ENCODE measurements around the gene ERFE.
"Not testable (repeated sequence)": the region's sequence is repeated elsewhere in the genome, so short reads cannot be mapped to it uniquely, and the experiment has no call there.

ERFE gene

DNA sequence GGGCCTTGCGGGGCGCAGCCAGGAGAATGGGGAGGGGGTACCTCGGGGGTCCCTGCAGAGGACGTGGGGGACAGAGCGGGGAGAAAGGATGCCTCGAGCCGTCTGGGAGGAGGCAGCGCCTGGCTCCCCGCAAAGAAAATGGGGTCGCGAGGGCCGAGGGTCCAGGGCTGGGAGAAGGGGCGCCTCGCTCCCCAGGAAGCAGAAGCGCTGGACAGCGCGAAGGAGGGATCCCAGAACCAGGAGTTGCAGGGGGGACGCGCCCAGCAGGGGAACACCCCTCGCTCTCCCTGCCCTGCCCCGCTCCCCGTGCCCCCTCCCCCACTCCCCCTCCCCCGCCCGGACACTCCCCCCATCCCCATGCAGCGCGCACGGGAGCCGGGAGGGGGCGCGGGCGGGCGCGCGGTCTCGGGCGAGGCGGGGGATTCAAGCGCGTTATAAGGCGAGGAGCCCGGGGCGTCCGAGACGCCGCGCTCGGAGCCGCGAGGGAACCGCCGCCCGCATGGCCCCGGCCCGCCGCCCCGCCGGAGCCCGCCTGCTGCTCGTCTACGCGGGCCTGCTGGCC, at the start of gene ERFE:
TSS of gene ERFE (plus strand) at position 462 of the 562 bp plus-strand sequence. CDS start at position 500, 38 bp downstream.
- peak; percentile 57 for DNase-seq (ENCODE audit: low read depth)

GRCh38 chr2:238113611-238114010, 45.2 kb upstream of the ERFE start:
- no peak for DNase-seq (ENCODE audit: low read depth)

DNA sequence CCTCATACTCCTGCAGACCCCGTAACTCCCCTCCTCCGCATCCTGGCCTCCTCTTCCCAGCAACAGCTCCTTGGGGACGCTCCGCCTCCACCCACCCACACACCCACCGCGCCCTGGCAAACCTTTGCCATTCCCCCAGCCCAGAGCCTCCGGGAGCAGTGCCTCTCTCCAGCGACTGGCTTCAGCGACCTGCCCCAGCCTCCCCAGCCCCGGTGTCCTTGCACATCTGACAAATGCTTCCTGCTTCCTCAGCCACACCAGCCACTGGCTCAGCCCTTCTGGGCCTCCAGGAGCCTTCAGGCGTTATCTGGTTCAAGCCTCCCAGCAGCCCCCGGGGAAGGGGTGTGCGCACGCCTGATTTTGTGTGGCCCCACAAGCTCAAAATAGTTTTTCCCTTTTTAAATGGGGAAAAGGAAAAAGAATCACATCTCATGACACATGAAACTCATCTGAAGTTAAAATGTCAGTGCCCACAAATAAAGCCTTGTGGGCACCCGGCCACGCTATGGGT, 44.4 kb upstream of the ERFE start:
- no peak for DNase-seq (ENCODE audit: low read depth)

DNA sequence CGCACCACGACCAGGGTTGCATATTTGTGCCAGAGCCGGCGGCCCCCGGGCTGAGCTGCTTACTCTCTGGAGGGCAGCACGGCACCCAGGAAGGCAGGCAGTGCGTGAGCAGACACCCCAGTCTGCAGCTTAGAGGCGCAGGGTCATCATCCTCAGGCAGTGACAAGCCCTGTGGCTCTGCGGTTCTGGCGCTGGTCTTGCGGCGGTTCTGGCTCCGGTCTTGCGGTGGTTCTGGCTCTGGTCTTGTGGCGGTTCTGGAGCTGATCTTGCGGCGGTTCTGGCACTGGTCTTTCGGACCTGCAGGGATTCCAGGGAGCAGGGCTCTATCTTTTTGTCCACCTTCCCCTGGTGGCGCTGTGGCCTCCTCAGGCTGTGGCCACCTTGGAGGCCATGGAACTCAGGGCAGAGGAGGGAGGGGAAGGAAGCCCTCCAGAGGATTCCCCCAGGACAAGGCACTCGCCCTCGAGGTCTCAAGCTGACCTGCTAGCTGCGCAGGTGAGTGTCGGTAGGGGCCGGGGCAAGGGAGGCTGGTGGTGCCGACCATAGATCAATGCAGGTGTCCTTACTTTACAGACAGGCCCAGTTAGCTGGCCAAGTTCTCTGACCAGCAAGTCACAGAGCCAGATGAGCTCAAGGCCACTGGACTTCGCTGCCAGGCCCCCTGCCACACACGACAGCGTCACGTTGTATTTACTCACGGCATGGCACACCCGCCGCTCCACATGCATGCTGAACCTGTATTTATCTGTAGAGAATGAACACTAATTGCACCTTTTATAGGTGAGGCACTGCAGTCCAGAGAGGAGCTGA, 43.7 kb upstream of the ERFE start:
- no peak for DNase-seq (ENCODE audit: low read depth)

- not testable (repeated sequence) for DNase-seq (ENCODE audit: low read depth)
These were observed 43.1 kb upstream of the ERFE start for GRCh38 chr2:238115709-238116108.

DNA sequence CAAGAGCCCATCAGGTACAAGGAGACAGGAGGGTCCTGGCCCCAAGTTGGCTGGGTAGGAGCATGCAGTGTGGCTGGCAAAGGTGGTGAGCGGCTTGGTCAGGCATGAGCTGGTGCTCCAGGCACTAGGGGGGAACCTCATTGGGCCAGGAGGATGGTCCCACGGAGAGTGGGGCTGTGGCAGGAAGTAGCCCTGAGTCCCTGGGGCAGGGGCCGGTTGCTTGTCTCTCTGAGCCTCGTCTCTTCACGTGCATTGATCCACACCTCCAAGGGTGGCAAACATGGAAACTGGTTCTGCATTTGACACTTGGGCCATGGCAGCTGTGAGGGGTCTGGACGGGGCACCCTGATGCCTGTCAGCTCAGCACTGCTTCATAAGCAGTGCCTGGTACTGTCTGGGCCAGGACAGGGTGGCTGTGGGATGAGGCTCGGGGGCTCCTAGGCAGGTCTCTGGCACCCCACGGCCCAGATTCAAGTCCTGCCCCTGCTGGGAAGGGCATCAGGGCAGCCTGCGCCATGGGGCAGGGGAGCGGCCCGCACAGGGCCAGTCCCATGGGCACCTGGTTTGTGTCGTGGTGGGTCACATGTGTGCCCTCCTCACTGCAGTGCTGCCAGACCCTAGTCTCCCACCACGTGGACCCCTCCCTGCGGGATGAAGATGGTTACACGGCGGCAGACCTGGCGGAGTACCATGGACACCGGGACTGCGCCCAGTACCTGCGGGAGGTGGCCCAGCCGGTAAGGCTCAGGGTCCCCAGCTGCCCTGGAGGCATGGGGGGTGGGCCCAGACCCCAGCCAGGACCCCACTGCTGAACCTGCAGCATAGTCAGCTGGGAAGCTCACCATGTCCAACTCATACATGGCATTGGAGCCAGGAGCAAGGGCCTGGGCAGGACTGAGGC, 42.2 kb upstream of the ERFE start:
- no peak for DNase-seq (ENCODE audit: low read depth)

DNA sequence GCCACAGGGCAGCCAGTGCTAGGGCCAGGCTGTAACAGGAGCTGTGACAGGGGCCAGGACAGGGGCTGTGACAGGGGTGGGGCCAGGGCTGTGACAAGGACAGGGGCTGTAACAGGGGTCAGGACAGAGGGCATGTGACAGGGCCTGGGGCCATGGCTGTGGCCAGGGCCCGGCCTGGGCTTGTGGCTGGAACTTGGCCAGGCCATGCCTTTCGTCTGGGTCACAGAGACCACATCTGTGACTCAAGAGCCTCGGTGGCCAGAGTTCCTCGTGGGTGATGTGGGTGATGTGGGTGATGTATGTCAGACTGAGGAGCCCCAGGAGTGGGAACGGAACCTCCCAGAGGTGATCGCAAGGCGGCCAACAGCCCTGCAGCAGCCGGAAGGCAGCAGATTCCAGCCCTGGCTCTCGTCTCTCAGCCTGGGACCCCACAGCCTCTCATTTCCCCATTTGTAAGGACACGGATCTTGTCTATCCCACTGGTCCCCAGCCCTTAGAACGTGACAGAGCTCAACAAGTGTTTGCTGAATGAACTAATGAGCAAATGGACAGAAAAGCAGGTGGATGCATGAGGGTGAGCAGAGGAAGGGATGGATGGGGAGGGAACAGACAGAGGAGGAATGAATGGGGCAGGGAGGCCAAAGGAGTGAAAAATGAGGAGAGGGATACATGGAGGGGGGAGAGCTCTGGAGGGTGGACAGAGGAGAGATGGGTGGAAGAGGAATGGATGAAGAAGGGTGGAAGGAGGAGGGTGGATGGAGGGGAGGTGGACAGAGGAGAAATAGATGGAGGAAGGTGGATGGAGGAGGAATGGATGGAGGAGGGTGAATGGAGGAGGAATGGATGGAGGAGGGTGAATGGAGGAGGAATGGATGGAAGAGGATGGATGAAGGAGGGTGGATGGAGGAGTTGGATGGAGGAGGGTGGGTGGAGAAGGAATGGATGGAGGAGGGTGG, 41.3 kb upstream of the ERFE start:
- peak; percentile 86 for DNase-seq (ENCODE audit: low read depth)

DNA sequence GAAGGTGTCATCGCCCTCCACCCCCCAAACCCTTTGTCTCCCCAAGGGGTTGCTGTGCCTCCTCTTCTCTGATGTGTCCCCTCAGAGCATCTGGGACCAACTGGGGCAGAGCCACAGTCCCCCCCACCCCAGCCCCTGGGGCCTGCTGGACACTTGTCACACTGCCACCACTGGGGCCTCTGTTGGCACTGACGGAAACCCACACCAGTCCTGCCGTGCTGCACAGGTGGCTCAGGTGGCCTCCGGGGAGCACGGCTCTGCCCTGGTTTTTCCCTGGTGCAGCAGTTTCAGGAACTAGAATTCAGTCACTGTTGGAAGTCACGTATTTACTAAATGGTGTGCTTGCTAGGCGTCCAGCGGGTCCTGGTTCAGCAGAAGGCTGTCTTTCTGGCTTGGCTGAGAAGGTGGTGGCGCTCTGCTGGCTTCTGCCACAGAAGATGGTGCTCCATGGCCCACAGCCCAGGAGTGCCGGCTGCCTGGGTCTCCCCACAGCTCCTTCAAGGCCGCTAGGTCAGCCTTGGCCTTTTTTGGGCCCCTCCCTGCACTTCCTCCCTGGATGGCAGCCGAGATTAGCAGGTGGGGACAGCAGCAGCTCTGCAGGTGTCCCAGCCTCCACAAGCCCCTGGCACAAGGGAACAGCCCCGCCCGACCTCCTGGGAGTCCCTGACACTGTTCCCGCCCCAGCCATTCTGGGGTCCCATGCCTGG, 38.9 kb upstream of the ERFE start:
- no peak for DNase-seq (ENCODE audit: low read depth)

GRCh38 chr2:238120463-238121298, 38.1 kb upstream of the ERFE start:
- peak; percentile 18 for DNase-seq (ENCODE audit: low read depth)

DNA sequence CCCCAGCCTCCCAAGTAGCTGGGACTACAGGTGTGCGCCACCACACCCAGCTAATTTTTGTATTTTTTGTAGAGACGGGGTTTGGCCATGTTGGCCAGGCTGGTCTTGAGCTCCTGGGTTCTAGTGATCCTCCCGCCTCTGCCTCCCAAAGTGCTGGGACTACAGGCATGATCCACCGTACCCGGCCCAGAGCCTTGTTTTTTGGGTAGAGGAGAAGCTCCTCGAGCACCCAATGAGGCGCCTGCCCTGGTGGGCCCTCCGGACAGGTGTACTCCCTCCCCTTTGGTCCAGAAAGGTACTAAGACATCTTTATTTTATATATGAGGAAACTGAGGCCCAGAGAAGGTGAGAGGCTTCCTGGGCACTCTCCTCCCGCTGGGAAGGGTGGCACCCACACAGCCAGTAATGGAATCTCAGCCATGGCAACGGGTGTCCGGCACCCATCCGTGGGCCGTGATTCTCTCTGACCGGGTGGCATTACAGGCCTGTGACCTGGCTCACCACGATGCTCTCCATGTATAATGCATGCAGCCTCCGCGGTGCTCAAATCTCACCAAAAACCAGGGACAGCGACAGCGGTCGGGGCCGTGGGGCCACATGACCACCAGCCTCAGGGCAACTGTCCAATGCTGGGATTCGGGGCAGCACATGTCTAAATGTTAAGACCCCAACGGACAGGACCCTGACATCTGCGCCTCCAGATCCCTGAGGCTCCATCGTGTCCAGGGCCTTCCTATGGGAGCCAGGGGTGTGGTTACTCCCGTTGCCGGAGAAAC, 37.1 kb upstream of the ERFE start:
- no peak for DNase-seq (ENCODE audit: low read depth)

DNA sequence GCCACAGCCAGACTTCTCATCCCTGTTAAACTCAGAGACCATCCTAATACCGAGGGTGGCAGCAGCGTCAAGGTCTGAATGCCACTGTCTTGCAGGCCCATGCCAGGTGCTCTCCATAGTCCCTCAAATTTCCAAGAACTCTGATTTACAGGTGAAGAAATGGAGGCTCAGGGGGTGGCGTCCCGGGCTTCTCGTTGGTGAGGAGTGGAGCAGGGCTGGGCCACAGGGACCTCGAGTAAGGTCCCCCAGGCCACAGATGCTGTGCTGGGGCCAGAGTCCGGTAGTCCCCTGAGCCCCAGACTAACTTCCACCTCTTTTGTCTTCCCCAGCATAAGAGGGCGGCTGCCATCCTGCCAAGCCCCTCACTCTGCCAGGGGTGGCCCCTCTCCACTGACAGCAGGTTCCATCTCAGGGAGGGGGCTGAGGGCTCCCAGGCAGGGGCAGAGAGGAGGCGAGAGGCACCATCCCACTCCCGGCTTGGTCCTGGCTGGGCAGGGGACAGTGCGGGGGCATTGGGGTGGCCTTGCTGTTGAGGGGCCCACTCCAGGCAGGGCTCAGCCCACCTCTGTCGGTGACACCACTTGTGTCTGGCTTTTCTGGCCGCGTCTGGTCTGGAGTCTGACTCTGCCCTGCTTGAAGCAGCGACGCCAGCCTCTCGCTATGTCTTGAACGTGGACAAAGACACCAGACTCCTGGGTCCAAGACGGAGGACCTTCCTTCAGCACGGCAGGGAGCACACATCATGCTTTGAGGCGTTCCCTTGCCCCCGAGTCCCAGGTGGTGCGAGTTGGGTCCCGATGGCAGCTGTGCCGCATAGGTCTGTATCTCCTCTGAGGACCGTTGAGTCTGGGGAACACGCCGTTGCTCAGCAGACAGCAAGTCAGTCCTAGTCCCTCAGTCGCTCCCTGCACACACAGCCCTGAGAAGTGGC, 36.2 kb upstream of the ERFE start:
- no peak for DNase-seq (ENCODE audit: low read depth)

GRCh38 chr2:238123218-238123971, 35.4 kb upstream of the ERFE start:
- no peak for DNase-seq (ENCODE audit: low read depth)

DNA sequence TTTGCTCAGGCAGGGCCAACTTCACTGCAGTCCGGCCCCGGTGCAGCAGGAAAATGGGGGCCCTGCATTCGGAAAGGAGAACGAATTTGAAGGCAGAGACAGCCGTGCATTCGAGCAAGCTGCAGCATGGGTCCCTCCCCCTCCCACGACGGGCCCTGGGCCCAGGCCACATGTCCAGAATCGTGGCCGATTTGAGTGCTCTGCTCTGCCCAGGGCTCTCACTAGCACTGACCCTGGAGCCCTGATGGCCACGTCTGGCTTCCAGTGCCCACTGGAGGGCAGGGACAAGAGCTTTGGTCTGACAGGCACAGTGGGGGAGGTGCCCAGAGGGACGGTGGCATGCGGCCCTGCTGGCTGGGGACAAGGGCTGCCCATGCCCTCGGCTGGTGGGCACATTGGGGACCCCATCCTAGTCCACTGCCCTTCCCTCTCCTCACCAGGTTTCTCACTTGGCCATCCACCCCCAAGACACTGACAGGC, 34.7 kb upstream of the ERFE start:
- no peak for DNase-seq (ENCODE audit: low read depth)

GRCh38 chr2:238124488-238125126, 34.2 kb upstream of the ERFE start:
- no peak for DNase-seq (ENCODE audit: low read depth)

DNA sequence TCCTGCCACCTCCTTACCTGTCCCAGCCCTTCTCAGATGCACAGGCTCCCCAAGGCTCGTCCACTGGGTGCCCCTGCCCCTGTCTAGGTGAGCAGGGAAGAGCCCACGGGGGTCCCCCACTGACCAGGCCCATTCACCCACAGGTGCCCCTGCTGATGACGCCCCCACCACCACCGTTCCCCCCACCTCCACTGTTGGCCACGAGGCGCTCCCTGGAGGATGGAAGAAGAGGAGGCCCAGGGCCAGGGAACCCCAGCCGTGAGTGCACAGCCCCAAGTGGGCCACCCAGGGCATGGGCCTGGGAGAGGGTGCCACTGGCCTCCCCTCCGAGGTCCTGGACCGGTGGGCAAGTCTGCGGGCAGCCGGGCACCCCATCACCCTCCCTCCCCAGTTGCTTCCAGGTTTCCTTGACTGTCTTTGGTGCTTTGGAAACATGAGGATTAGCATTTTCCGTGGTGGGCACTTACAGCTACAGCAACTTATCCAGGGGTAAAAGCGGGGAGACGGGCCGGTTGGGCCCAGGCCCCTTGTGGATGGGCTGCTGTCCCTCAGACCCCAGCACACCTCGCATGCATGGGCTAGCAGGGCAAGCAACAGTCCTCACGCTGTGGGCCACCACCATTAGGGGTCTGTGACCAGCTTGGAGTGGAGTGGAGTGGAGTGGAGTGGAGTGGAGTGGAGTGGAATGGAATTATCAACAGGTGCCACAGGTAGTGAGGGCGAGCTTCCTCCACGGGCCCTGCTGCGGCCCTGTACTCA, 33.5 kb upstream of the ERFE start:
- DNase-seq (ENCODE audit: low read depth) = no peak

GRCh38 chr2:238126338-238126737, 32.4 kb upstream of the ERFE start:
- DNase-seq (ENCODE audit: low read depth) = no peak
